Kidney (tissue), 14 donors: Measurements from ENCODE around the gene NRAP. TPM values are rescaled to one million over a fixed set of nuclear protein-coding genes. Genes with fewer than 3 reads are reported as not detected.

Experiments
- DNase-seq, 5 donors: peaks; one replicate each; pipeline ENCODE4 v3.0.0-alpha.2; 2013 to 2020
- FAIRE-seq: peaks from 2 replicates; lab custom pipeline; 2012; peaks lifted over from hg19 to GRCh38; lab: Jason Lieb, UNC
- H3K27ac ChIP-seq, 2 donors: one replicate each; pipeline ENCODE4 v1.7.0; 2013; ENCODE audit warnings: low read depth in 2 of 2, low read length in 2 of 2, inconsistent platforms in 1 of 2
- H3K27me3 ChIP-seq: one replicate; pipeline ENCODE4 v1.7.1; 2013; ENCODE audit warnings: low read length, inconsistent platforms; ENCODE audit not compliant: control insufficient read depth, insufficient read depth
- H3K36me3 ChIP-seq, 3 donors: one replicate each; pipeline versions ENCODE4 v1.7.0 to v1.7.1; 2013; ENCODE audit warnings: low read length in 3 of 3, control low read depth in 1 of 3, inconsistent platforms in 1 of 3; ENCODE audit not compliant: insufficient read depth in 3 of 3, control insufficient read depth in 2 of 3
- H3K4me1 ChIP-seq, 3 donors: one replicate each; pipeline versions ENCODE4 v1.7.0 to v1.7.1; 2013; ENCODE audit warnings: low read length in 3 of 3, inconsistent platforms in 1 of 3, low read depth in 1 of 3; ENCODE audit not compliant: control insufficient read depth in 2 of 3, insufficient read depth in 2 of 3
- H3K4me3 ChIP-seq, 3 donors: one replicate each; pipeline versions ENCODE4 v1.7.0 to v1.8.1; 2013; ENCODE audit warnings: low read length in 3 of 3, control low read depth in 1 of 3, inconsistent platforms in 1 of 3
- H3K9ac ChIP-seq, 3 donors: one replicate each; pipeline versions ENCODE4 v1.7.0 to v1.7.1; 2013; ENCODE audit warnings: low read length in 3 of 3, control low read depth in 1 of 3, inconsistent platforms in 1 of 3
- H3K9me3 ChIP-seq, 3 donors: one replicate each; pipeline versions ENCODE4 v1.7.0 to v1.7.1; 2013; ENCODE audit warnings: low read length in 3 of 3, control low read depth in 1 of 3, inconsistent platforms in 1 of 3; ENCODE audit not compliant: control insufficient read depth in 2 of 3, insufficient read depth in 1 of 3
- CTCF ChIP-seq: IDR thresholded peaks from 3 replicates; pipeline ENCODE4 v1.5.1; 2012; ENCODE audit warnings: mild to moderate bottlenecking, moderate library complexity, borderline replicate concordance; ENCODE audit not compliant: insufficient read depth; ENCODE audit errors: extremely low read depth
- intact Hi-C: fragments of 100-400 bp; cut with DNase I; formaldehyde crosslinking; loops from one replicate; pipeline ENCODE4 v1.11.1; 2022
- polyA plus RNA-seq: library from polyadenylated mRNA; stranded (reverse); fragments of 350-450 nt; fragmentation: Illumina TruSeq; extraction: RNeasy Lipid Tissue Mini Kit (QIAGEN cat#74804); gene quantifications from one replicate; pipeline ENCODE4 v1.2.3, GENCODE V29; 2014; ENCODE audit warnings: low read depth, low replicate concordance; ENCODE audit not compliant: insufficient read depth
- total RNA-seq: library from RNA; stranded (reverse); fragmentation: NEBNext Ultra II Directional; extraction: Animal tissue kit (Norgen Biotek cat#: 25700); gene quantifications from one replicate; pipeline ENCODE4 v1.2.1, GENCODE V29; 2021
- donor health status: control.
- donor health status: control.
- donor health status: control.
- donor health status: control.
- donor health status: control.
- donor health status: DM: yes; HTN: yes; CAD: no.
- donor health status: Normal renal cell carcinoma (clear cell type).

The NRAP gene
- total and polyA plus RNA-seq, 2 donors from 2014 or later = not detected

GRCh38 chr10:113613977-113614690, 49.7 kb downstream of the NRAP start:
- intact Hi-C loops = no loop called here
- no peaks in the 10 kb centered on the region for H3K27me3 ChIP-seq
- TF ChIP-seq CTCF = no peak
- FAIRE-seq (no peak), DNase-seq (no peak)
- no peaks in the 10 kb centered on the region for H3K36me3 ChIP-seq
- no peak overlapping the region for H3K4me3 ChIP-seq
- H3K27ac ChIP-seq = no peak overlapping the region
- H3K9ac ChIP-seq = no peak overlapping the region
- no peaks in the 10 kb centered on the region for H3K9me3 ChIP-seq
- no peaks in the 10 kb centered on the region for H3K4me1 ChIP-seq

GRCh38 chr10:113613427-113613826, 50.4 kb downstream of the NRAP start:
- Histone ChIP-seq H3K4me3 (no peak overlapping the region), H3K9me3 (no peaks in the 10 kb centered on the region), H3K36me3 (no peaks in the 10 kb centered on the region), H3K27ac (no peak overlapping the region), H3K27me3 (no peaks in the 10 kb centered on the region), H3K9ac (no peak overlapping the region), H3K4me1 (no peaks in the 10 kb centered on the region)
- FAIRE-seq = no peak
- intact Hi-C loops = no loop called here
- no peak for TF ChIP-seq CTCF
- DNase-seq = no peak

GRCh38 chr10:113612154-113612553, 51.7 kb downstream of the NRAP start:
- FAIRE-seq = no peak
- intact Hi-C loops = no loop called here
- Histone ChIP-seq H3K9me3 (no peaks in the 10 kb centered on the region), H3K4me1 (no peaks in the 10 kb centered on the region), H3K9ac (no peak overlapping the region), H3K27ac (no peak overlapping the region), H3K27me3 (no peaks in the 10 kb centered on the region), H3K4me3 (no peak overlapping the region), H3K36me3 (no peaks in the 10 kb centered on the region)
- DNase-seq = no peak
- no peak for TF ChIP-seq CTCF
